HFF-Myc (cell line): Measurements from ENCODE around the gene TMEM121B.

Experiments used
- DNase-seq: peaks from one replicate; pipeline ENCODE4 v3.0.0-alpha.2; 2011; ENCODE audit warnings: low read depth; ENCODE audit errors: extremely low read depth
- H3K4me3 ChIP-seq: replicated peaks from 2 replicates; pipeline ENCODE4 v1.5.1; 2011; ENCODE audit warnings: low read depth, mild to moderate bottlenecking, control low read depth, low read length
- TF ChIP-seq, protein P1 (sequence below): IDR thresholded peaks from 2 replicates; pipeline ENCODE4 v1.5.1; 2012; ENCODE audit warnings: mild to moderate bottlenecking, low read depth, low read length, control low read depth; ENCODE audit errors: missing control alignments

TMEM121B gene

DNA sequence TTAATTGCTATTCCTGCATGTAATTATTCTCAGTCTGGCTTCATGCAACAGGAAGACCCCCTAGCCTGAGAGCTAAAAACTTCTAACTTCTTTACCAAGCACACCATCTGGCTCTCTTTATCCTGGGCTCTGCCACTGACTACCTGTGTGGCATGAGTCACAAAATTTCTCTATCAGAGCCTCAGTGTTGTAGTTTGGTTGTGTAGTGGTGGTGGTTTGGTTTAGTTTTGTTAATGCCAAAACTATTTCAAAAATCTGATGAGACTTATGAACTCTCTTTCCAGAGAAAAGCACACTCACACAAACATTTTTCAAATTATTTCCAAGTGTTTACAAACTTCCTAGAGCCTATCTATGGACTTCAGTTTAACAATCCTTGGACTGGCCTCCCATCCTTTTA, 43.9 kb downstream of the TMEM121B start:
- TF ChIP-seq, protein P1, sequence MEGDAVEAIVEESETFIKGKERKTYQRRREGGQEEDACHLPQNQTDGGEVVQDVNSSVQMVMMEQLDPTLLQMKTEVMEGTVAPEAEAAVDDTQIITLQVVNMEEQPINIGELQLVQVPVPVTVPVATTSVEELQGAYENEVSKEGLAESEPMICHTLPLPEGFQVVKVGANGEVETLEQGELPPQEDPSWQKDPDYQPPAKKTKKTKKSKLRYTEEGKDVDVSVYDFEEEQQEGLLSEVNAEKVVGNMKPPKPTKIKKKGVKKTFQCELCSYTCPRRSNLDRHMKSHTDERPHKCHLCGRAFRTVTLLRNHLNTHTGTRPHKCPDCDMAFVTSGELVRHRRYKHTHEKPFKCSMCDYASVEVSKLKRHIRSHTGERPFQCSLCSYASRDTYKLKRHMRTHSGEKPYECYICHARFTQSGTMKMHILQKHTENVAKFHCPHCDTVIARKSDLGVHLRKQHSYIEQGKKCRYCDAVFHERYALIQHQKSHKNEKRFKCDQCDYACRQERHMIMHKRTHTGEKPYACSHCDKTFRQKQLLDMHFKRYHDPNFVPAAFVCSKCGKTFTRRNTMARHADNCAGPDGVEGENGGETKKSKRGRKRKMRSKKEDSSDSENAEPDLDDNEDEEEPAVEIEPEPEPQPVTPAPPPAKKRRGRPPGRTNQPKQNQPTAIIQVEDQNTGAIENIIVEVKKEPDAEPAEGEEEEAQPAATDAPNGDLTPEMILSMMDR = no peak
- H3K4me3 ChIP-seq = no peak overlapping the region
- no peak for DNase-seq

DNA sequence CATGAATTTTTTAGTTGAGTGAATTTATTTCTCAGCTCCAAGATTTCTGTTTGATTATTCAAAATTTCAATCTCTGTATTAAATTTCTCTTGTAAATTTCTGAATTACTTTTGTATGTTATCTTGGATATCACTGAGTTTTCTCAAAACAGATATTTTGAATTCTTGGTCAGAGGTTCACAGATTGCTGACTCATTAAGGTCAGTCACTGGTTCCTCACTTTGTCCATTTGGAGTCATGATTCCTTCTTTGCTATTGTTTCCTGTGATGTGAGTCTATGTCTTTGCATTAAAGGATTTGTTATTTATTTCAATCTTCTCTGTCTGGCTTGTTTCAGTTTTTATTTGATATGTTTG, 46.5 kb downstream of the TMEM121B start:
- no peak for DNase-seq
- H3K4me3 ChIP-seq = no peak overlapping the region

GRCh38 chr22:17072877-17073276, 48.3 kb downstream of the TMEM121B start:
- DNase-seq = no peak
- no peak overlapping the region for H3K4me3 ChIP-seq
- TF ChIP-seq, protein P1 = no peak

More for the DNA sequence above, 46.5 kb downstream of the TMEM121B start:
- TF ChIP-seq, protein P1 = no peak
